ENCODE results near the gene PAX3.

PAX3 gene

DNA sequence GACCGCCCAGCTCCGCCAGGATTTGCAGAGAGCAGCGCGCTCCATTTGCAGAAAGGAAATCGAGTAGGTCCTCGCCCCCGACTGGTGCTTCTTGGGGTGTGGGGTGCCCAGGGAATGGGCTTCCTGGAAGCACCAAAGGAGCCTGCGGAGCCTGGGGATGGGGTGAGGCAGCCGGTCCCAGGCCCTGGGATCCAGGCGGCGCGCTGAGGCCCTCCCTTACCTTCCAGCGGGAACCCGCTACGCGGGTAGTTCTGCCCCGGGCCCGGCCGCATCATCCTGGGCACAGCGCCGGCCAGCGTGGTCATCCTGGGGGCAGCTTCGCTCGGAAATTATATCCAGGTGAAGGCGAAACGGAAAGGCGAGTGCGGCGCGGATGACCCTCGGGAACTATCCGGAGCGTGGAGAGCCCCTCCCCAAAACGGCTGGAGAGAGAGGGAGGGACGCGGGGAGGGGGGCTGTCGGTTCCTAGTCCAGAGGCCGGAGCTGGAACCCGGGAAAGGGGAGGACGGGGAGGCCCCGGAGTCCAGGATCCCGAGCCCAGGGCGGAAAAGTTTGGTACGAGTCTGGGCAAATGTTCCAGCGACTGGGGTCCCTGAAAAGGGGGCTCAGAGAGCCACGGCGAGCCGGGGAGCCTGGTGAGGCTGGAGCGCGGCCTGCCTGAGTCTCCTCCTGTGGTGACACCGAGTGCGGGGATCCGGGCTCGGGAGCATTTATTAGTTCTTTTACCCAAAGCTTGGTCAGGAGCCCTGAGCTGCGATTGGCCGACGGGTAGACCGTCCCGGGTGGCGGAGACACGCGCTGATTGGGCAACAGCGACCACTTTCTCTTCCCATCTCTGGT lies at the start of gene PAX3:
Gene PAX3 (minus strand): TSS at position 688 of the 840 bp plus-strand sequence. CDS start 383 bp downstream, at position 305.
- peak within 1 kb of the TSS; percentile 96 for H3K4me3 ChIP-seq (ENCODE audit: low read depth, low read length)
- peak; percentile 91 for DNase-seq (ENCODE audit: low read depth)
- in situ Hi-C loops (cut with HindIII; ENCODE audit: low sequenced_read_pairs) = no loop called here
- no peak for TF ChIP-seq CTCF (IDR thresholded peaks at IDR 0.05; ENCODE audit: low read depth, low read length, missing control alignments)

- no peak for DNase-seq (ENCODE audit: low read depth)
- no peak overlapping the region for H3K4me3 ChIP-seq (ENCODE audit: low read depth, low read length)
- in situ Hi-C loops (cut with HindIII; ENCODE audit: low sequenced_read_pairs) = no loop called here
- TF ChIP-seq CTCF (IDR thresholded peaks at IDR 0.05; ENCODE audit: low read depth, low read length, missing control alignments) = no peak
Measured at GRCh38 chr2:222341331-222341730, 42.5 kb upstream of the PAX3 start.

DNA sequence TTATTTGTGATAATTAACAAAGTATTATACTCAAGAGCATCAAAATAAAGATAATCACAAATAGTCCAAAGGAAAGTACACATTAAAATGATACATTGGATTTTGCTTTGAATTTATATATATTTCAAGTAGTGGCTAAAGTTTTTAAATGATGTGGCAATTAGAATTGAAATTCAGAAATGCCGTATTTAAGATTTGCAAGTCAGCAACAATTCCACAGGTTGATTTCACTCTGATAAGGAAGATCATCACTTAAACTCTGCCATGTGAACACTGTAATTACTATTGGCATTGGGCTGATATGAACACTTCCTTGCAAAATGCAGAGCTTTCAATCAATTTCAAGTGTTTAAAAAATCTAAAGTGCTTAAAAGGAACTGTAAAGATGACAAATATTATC lies 39.6 kb upstream of the PAX3 start:
- no peak for TF ChIP-seq CTCF (IDR thresholded peaks at IDR 0.05; ENCODE audit: low read depth, low read length, missing control alignments)
- H3K4me3 ChIP-seq (ENCODE audit: low read depth, low read length) = no peak overlapping the region
- no peak for DNase-seq (ENCODE audit: low read depth)
- in situ Hi-C loops (cut with HindIII; ENCODE audit: low sequenced_read_pairs) = no loop called here

GRCh38 chr2:222336931-222337330 lies 38.1 kb upstream of the PAX3 start:
- in situ Hi-C loops (cut with HindIII; ENCODE audit: low sequenced_read_pairs) = no loop called here

GRCh38 chr2:222336442-222336841 lies 37.6 kb upstream of the PAX3 start:
- no peak for TF ChIP-seq CTCF (IDR thresholded peaks at IDR 0.05; ENCODE audit: low read depth, low read length, missing control alignments)
- DNase-seq (ENCODE audit: low read depth) = no peak
- in situ Hi-C loops (cut with HindIII; ENCODE audit: low sequenced_read_pairs) = no loop called here
- H3K4me3 ChIP-seq (ENCODE audit: low read depth, low read length) = no peak overlapping the region

More at GRCh38 chr2:222336931-222337330, 38.1 kb upstream of the PAX3 start:
- no peak for DNase-seq (ENCODE audit: low read depth)
- no peak for TF ChIP-seq CTCF (IDR thresholded peaks at IDR 0.05; ENCODE audit: low read depth, low read length, missing control alignments)
- H3K4me3 ChIP-seq (ENCODE audit: low read depth, low read length) = no peak overlapping the region

GRCh38 chr2:222334914-222335313 lies 36.1 kb upstream of the PAX3 start:
- in situ Hi-C loops (cut with HindIII; ENCODE audit: low sequenced_read_pairs) = no loop called here
- no peak overlapping the region for H3K4me3 ChIP-seq (ENCODE audit: low read depth, low read length)
- DNase-seq (ENCODE audit: low read depth) = no peak
- no peak for TF ChIP-seq CTCF (IDR thresholded peaks at IDR 0.05; ENCODE audit: low read depth, low read length, missing control alignments)

Data from astrocyte of the cerebellum (primary cell).